ENCODE measurements around the gene CTIF. TPM values are rescaled to one million over a fixed set of nuclear protein-coding genes. Genes with fewer than 3 reads are reported as not detected.

The CTIF gene
- total and polyA plus RNA-seq, 2 experiments from 2014 or later: 22.1 to 27.9 TPM

DNA sequence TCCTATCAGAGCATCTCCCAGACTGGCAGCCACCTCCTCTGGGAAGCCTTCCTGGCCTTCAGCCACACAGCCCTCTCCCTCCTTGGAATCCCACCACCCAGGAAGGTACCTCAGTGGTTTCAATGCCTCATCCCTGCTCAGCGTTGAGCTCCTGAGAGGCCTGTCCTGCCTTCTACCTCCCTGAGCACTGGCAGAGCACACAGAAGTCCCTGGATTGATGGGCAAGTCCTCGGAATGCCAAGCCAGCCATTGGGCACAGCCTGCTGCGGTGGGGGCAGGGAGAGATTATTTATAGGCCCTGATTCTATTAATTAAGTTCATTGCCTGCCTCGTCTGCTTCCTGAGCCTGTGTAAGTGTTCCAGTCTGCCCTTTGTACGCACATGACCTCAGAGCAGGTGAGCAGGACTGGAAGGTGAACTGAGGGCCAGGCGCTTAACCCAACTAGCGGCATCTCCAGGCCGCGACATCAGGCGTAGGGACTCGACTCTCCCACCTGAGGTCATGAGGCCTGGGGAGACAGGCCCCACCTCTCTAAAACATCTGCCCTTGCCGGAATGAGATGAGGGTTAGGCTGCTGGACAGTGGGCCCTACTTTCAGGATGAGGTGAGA lies 348.6 kb downstream of the CTIF start:
- H3K4me2 ChIP-seq: no peak overlapping the region
- WGBS (ENCODE audit: low lambda C conversion rate, missing lambda C conversion rate): 90% methylated on average over 12 of the region's 12 CpGs

DNA sequence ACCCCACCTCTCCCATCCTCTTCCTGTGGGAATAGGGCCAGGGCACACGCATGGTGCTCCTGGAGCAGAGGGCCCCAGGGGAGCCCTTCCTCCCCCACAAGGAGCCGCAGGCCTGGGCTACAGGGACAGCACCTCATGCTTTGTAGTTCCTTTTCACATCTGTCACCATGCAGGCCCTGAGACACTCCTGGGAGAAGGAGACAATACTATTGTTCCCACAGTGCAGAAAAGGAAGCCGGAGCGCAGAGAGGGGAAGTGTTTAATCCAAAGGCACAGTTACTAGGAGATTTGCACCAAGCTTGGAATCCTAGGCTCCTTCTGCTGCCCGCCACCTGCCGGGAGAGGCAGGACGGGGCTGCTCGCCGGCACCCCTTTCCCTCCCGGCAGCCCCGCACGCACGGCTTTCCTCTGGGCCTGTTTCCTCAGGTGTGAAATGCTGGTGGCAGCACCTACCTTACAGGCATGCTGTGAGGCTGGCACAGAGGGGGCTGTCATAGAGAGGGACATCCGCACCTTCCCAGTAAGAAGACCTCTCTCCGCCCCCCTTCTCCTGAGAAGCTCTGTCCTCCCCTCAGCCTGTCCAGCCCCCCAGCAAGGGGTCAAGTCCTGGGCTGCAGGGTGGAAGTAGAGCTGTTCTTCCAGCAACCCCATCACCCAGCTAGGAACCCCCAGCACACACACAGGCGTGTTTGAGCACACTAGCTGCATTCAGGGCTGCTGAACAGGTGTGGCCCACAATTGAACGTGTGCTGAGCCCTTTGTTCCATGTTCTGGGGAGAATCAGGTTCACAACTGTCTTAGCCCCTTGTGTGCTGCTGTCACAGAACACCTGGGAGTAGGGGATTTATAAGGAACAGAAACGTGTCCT lies 349.3 kb downstream of the CTIF start:
- H3K27me3 ChIP-seq: no peaks in the 10 kb centered on the region
- no peak for DNase-seq (ENCODE audit: low spot score)
- H3K9me3 ChIP-seq (ENCODE audit: low read depth): no peaks in the 10 kb centered on the region
- no peaks in the 10 kb centered on the region for H3K9me2 ChIP-seq (replicated peaks; ENCODE audit: insufficient read depth)
- TF ChIP-seq EZH2phosphoT487 (IDR thresholded peaks at IDR 0.05; ENCODE audit: low read depth, severe bottlenecking, unreplicated experiment): no peak
- TF ChIP-seq, protein P1, sequence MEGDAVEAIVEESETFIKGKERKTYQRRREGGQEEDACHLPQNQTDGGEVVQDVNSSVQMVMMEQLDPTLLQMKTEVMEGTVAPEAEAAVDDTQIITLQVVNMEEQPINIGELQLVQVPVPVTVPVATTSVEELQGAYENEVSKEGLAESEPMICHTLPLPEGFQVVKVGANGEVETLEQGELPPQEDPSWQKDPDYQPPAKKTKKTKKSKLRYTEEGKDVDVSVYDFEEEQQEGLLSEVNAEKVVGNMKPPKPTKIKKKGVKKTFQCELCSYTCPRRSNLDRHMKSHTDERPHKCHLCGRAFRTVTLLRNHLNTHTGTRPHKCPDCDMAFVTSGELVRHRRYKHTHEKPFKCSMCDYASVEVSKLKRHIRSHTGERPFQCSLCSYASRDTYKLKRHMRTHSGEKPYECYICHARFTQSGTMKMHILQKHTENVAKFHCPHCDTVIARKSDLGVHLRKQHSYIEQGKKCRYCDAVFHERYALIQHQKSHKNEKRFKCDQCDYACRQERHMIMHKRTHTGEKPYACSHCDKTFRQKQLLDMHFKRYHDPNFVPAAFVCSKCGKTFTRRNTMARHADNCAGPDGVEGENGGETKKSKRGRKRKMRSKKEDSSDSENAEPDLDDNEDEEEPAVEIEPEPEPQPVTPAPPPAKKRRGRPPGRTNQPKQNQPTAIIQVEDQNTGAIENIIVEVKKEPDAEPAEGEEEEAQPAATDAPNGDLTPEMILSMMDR (IDR thresholded peaks at IDR 0.05; ENCODE audit: poor library complexity): no peak
- peaks cover 28% of the 10 kb centered on the region for H3K4me1 ChIP-seq (ENCODE audit: insufficient read depth)
- no peaks in the 10 kb centered on the region for H3K79me2 ChIP-seq
- no peak overlapping the region for H3K27ac ChIP-seq
- no peak overlapping the region for H3K4me2 ChIP-seq
- no peak overlapping the region for H3K4me3 ChIP-seq
- no peaks in the 10 kb centered on the region for H4K20me1 ChIP-seq (ENCODE audit: insufficient read depth, poor library complexity, severe bottlenecking)
- no peaks in the 10 kb centered on the region for H3K36me3 ChIP-seq (replicated peaks; ENCODE audit: insufficient read depth, low read depth)
- WGBS (ENCODE audit: low lambda C conversion rate, missing lambda C conversion rate): 88% methylated on average over 18 of the region's 18 CpGs
- no peak overlapping the region for H2AFZ ChIP-seq

More for the DNA sequence above, 348.6 kb downstream of the CTIF start:
- no peaks in the 10 kb centered on the region for H4K20me1 ChIP-seq (ENCODE audit: insufficient read depth, poor library complexity, severe bottlenecking)
- no peak for DNase-seq (ENCODE audit: low spot score)
- H3K4me3 ChIP-seq: no peak overlapping the region
- TF ChIP-seq, protein P1 (IDR thresholded peaks at IDR 0.05; ENCODE audit: poor library complexity): no peak
- TF ChIP-seq EZH2 (IDR thresholded peaks at IDR 0.05; ENCODE audit: borderline replicate concordance) (no peak), EZH2phosphoT487 (IDR thresholded peaks at IDR 0.05; ENCODE audit: low read depth, severe bottlenecking, unreplicated experiment) (no peak)
- no peaks in the 10 kb centered on the region for H3K79me2 ChIP-seq
- no peaks in the 10 kb centered on the region for H3K36me3 ChIP-seq (replicated peaks; ENCODE audit: insufficient read depth, low read depth)
- H3K27ac ChIP-seq: no peak overlapping the region
- no peaks in the 10 kb centered on the region for H3K27me3 ChIP-seq
- no peaks in the 10 kb centered on the region for H3K9me3 ChIP-seq (ENCODE audit: low read depth)
- H2AFZ ChIP-seq: no peak overlapping the region
- no peaks in the 10 kb centered on the region for H3K9me2 ChIP-seq (replicated peaks; ENCODE audit: insufficient read depth)
- peaks cover 28% of the 10 kb centered on the region for H3K4me1 ChIP-seq (ENCODE audit: insufficient read depth)

DNA sequence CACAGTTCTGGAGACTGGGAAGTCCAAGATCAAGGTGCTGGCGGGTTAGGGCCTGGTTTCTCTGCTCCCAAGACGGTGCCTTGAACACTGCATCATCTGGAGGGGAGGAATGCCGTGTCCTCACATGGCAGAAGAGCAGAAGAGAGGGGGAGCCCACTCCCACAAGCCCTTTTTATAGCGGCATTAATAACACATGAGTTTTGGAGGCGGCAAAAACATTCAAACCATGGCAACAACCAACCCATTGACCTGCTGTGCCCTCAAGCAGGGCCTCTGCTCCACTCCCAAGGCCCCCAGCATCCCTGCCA lies 349.9 kb downstream of the CTIF start:
- H3K9me3 ChIP-seq (ENCODE audit: low read depth): no peaks in the 10 kb centered on the region
- no peak for TF ChIP-seq EZH2 (IDR thresholded peaks at IDR 0.05; ENCODE audit: borderline replicate concordance)
- TF ChIP-seq, protein P1 (IDR thresholded peaks at IDR 0.05; ENCODE audit: poor library complexity): no peak
- TF ChIP-seq EZH2phosphoT487 (IDR thresholded peaks at IDR 0.05; ENCODE audit: low read depth, severe bottlenecking, unreplicated experiment): no peak
- no peak overlapping the region for H3K4me3 ChIP-seq
- WGBS (ENCODE audit: low lambda C conversion rate, missing lambda C conversion rate): 94% methylated on average over 5 of the region's 5 CpGs
- H2AFZ ChIP-seq: no peak overlapping the region
- no peak overlapping the region for H3K27ac ChIP-seq
- no peaks in the 10 kb centered on the region for H3K79me2 ChIP-seq
- H3K27me3 ChIP-seq: no peaks in the 10 kb centered on the region
- H3K36me3 ChIP-seq (replicated peaks; ENCODE audit: insufficient read depth, low read depth): no peaks in the 10 kb centered on the region
- DNase-seq (ENCODE audit: low spot score): no peak
- no peaks in the 10 kb centered on the region for H3K9me2 ChIP-seq (replicated peaks; ENCODE audit: insufficient read depth)
- H3K4me2 ChIP-seq: no peak overlapping the region
- H4K20me1 ChIP-seq (ENCODE audit: insufficient read depth, poor library complexity, severe bottlenecking): no peaks in the 10 kb centered on the region
- H3K4me1 ChIP-seq (ENCODE audit: insufficient read depth): peaks cover 28% of the 10 kb centered on the region

All from hepatocyte (in vitro differentiated cells).